HL-60 (cell line): ENCODE data around the gene EDARADD.
A peak's percentile ranks its signal among the peaks of the same experiment; 100 is the strongest.

ENCODE experiments used
- DNase-seq, 2 experiments: peaks; one replicate each; pipeline ENCODE4 v3.0.0-alpha.2; 2010 to 2020; ENCODE audit warnings: low read depth in 1 of 2, low spot score in 1 of 2
- H3K27ac ChIP-seq: fragments of 250-450 bp; sonication (Bioruptor Pico); replicated peaks from 2 replicates; pipeline ENCODE4 v1.5.1; 2020; ENCODE audit warnings: mild to moderate bottlenecking, moderate library complexity
- H3K27me3 ChIP-seq: fragments of 250-450 bp; sonication (Bioruptor Pico); 2 replicates; pipeline ENCODE4 v1.5.1; 2021; ENCODE audit warnings: mild to moderate bottlenecking, moderate library complexity; ENCODE audit not compliant: insufficient read depth, poor library complexity, severe bottlenecking
- H3K4me3 ChIP-seq: replicated peaks from 2 replicates; pipeline ENCODE4 v1.5.1; 2011; ENCODE audit warnings: mild to moderate bottlenecking, control low read depth, low read length; ENCODE audit not compliant: insufficient read depth
- GABPA ChIP-seq: IDR thresholded peaks from 2 replicates; pipeline ENCODE4 v1.6.1; 2012; ENCODE audit warnings: low read depth
- POLR2AphosphoS5 ChIP-seq: IDR thresholded peaks from 2 replicates; pipeline ENCODE4 v1.6.1; 2012; ENCODE audit warnings: low read depth
- SPI1 ChIP-seq: IDR thresholded peaks from 2 replicates; pipeline ENCODE4 v1.6.1; 2012; ENCODE audit warnings: low read depth, mild to moderate bottlenecking, borderline replicate concordance
- TF ChIP-seq, protein P1 (sequence below): IDR thresholded peaks from one replicate; pipeline ENCODE4 v1.5.1; 2011; ENCODE audit warnings: low read length, control low read depth, inconsistent platforms; ENCODE audit not compliant: insufficient read depth
- TF ChIP-seq, protein P2 (sequence below): IDR thresholded peaks from 2 replicates; pipeline ENCODE4 v1.6.1; 2012; ENCODE audit warnings: low read depth; ENCODE audit not compliant: insufficient replicate concordance

The EDARADD gene

DNA sequence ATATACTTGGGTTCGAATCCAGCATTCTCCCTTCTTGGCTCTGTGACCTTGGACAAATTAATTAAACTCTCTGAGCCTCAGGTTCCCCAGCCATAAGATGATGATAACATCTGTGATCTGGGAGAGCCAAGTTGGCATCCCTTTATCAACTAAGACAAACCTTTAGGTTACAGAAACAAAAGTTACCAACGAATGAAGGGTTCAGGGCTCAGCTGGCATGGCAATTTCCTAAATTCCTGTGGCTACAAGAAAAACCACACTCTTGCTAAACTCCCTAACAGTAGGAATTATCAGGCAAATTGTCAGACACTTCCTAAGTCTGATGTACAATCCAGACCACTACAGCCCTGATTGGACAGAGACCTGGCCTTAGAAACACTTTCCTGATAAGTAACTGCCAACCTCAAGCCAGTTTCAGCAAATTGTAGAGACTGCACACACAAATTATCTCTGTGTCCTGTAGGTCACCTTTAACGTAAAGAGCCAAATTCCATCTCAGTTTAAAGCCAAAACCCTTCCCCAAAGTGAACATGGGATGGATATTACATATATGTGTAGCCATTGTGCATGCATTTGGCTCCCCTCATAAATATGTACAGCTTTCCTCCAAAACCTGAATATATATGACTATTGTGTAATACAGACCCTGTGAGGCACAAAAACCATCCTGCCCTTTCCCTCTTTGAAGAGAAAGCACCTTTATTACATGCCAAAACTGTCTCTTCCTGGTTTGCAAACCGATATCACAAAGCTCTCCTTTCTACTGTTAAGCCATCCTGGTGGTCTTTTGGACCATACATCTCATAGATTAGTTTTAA, 39.5 kb upstream of the EDARADD start:
- Histone ChIP-seq H3K27me3 (peaks cover 2% of the 10 kb centered on the region), H3K4me3 (no peak overlapping the region), H3K27ac (no peak overlapping the region)
- peak in 1 of 2 experiments; percentile 3 for DNase-seq
- TF ChIP-seq SPI1 (no peak), POLR2AphosphoS5 (no peak), GABPA (no peak)
- TF ChIP-seq, protein P1, sequence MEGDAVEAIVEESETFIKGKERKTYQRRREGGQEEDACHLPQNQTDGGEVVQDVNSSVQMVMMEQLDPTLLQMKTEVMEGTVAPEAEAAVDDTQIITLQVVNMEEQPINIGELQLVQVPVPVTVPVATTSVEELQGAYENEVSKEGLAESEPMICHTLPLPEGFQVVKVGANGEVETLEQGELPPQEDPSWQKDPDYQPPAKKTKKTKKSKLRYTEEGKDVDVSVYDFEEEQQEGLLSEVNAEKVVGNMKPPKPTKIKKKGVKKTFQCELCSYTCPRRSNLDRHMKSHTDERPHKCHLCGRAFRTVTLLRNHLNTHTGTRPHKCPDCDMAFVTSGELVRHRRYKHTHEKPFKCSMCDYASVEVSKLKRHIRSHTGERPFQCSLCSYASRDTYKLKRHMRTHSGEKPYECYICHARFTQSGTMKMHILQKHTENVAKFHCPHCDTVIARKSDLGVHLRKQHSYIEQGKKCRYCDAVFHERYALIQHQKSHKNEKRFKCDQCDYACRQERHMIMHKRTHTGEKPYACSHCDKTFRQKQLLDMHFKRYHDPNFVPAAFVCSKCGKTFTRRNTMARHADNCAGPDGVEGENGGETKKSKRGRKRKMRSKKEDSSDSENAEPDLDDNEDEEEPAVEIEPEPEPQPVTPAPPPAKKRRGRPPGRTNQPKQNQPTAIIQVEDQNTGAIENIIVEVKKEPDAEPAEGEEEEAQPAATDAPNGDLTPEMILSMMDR, result no peak
- TF ChIP-seq, protein P2, sequence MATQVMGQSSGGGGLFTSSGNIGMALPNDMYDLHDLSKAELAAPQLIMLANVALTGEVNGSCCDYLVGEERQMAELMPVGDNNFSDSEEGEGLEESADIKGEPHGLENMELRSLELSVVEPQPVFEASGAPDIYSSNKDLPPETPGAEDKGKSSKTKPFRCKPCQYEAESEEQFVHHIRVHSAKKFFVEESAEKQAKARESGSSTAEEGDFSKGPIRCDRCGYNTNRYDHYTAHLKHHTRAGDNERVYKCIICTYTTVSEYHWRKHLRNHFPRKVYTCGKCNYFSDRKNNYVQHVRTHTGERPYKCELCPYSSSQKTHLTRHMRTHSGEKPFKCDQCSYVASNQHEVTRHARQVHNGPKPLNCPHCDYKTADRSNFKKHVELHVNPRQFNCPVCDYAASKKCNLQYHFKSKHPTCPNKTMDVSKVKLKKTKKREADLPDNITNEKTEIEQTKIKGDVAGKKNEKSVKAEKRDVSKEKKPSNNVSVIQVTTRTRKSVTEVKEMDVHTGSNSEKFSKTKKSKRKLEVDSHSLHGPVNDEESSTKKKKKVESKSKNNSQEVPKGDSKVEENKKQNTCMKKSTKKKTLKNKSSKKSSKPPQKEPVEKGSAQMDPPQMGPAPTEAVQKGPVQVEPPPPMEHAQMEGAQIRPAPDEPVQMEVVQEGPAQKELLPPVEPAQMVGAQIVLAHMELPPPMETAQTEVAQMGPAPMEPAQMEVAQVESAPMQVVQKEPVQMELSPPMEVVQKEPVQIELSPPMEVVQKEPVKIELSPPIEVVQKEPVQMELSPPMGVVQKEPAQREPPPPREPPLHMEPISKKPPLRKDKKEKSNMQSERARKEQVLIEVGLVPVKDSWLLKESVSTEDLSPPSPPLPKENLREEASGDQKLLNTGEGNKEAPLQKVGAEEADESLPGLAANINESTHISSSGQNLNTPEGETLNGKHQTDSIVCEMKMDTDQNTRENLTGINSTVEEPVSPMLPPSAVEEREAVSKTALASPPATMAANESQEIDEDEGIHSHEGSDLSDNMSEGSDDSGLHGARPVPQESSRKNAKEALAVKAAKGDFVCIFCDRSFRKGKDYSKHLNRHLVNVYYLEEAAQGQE, result no peak

DNA sequence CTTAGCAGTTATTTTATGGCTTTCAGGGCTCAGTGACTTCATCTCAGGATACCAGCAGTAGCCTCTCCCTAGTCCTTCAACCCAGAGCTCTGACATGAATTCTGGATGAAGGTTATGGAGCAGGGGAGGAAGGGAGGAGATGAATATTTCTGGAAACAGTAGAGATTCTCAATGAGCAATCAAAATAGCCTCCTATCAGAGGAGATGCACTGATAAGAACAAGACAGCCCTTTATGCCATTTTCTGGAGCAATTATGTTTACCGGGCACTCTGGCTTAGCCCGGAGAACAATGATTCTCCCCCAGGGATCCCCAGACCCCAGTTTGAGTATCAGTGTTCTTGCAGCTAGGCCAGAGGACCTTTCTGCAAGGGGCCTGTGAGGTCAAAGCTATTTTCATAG, 37.9 kb upstream of the EDARADD start:
- Histone ChIP-seq H3K27ac (no peak overlapping the region), H3K27me3 (peaks cover 2% of the 10 kb centered on the region), H3K4me3 (no peak overlapping the region)
- DNase-seq, result no peak
- TF ChIP-seq, protein P1, result no peak
- TF ChIP-seq, protein P2, result no peak
- no peak for TF ChIP-seq SPI1
- no peak for TF ChIP-seq POLR2AphosphoS5
- no peak for TF ChIP-seq GABPA

DNA sequence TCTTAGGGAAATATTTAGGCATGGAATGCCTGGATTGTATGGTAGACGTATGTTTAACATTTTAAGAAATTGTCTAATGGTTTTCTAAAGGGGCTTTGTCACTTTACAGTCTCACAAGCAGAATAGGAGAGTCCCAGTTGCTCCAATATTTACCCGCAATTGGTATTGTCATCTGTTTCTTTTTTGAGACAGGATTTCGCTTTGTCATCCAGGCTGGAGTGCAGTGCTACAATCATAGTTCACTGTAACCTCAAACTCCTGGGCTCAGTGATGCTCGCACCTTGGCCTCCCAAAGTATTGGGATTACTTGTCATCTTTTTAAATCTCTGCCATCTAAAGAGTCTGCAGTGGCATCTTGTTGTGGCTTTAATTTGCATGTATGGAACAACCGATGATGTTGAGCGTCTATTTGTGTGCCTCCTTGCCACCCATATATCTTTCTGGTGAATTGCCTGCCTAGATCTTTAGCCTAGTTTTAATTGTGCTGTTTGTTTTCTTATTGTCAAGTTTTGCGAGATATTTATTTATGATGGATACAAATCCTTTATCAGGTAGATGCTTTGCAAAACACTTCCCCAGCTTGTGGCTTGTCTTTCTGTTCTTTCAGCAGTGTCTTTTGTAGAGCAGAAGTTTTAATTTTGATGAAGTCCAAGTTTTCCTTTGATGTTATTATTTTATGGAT, 32.0 kb upstream of the EDARADD start:
- no peak overlapping the region for H3K27ac ChIP-seq
- H3K4me3 ChIP-seq, result no peak overlapping the region
- H3K27me3 ChIP-seq, result peaks cover 4% of the 10 kb centered on the region
- DNase-seq, result no peak
- no peak for TF ChIP-seq SPI1
- TF ChIP-seq, protein P2, result no peak
- TF ChIP-seq, protein P1, result no peak
- no peak for TF ChIP-seq GABPA
- no peak for TF ChIP-seq POLR2AphosphoS5
